ENCODE data around the gene HOXB7. TPM values are rescaled to one million over a fixed set of nuclear protein-coding genes. Genes with fewer than 3 reads are reported as not detected.

HOXB7 gene
- total RNA-seq, 2 donors from 2014 or later: not detected

DNA sequence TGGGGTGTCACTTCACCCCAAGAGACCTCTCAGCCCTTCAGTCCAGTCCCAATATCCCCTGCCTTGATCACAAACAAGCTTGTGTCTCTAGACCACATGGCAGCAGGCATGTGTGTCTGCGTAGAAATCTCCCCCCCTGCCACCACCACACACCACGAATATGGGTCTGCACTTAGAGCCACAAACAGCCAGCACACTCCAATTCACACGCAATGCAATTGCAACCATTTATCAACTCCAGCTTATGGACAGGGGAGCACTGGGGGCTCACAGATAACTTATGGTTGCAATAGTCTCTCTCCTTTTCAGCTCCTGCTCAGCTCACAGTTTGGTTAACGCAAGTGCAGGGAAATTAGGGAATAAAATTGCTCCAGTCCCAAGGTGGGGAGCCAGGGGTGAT, 12.8 kb upstream of the HOXB7 start:
- H3K9me3 ChIP-seq (ENCODE audit: control insufficient read depth, low read length): peaks cover 8% of the 10 kb centered on the region
- TF ChIP-seq CTCF (conservative IDR thresholded peaks at IDR 0.05): no peak
- H3K4me1 ChIP-seq (ENCODE audit: control insufficient read depth, insufficient read depth, low read length): peaks cover 2% of the 10 kb centered on the region
- no peaks in the 10 kb centered on the region for H3K36me3 ChIP-seq (ENCODE audit: control insufficient read depth, insufficient read depth, low read length)
- Mint-ChIP-seq H3K27me3 (ENCODE audit: insufficient read depth) (peaks cover 99% of the 10 kb centered on the region), H3K27ac (no peak overlapping the region), H3K4me1 (peaks cover 4% of the 10 kb centered on the region), H3K9me3 (no peaks in the 10 kb centered on the region), H3K4me3 (no peak overlapping the region), H3K36me3 (ENCODE audit: low read depth) (no peaks in the 10 kb centered on the region)
- peaks cover 100% of the 10 kb centered on the region for H3K27me3 ChIP-seq (ENCODE audit: control insufficient read depth, insufficient read depth, low read length, poor library complexity, severe bottlenecking)
- no peak for DNase-seq
- no peak overlapping the region for H3K4me3 ChIP-seq (ENCODE audit: low read length)
- no peak overlapping the region for H3K27ac ChIP-seq (ENCODE audit: low read depth, low read length)
- no peak overlapping the region for H3K9ac ChIP-seq (ENCODE audit: extremely low read depth, low read length, poor library complexity, severe bottlenecking)
- WGBS, 2 experiments (ENCODE audit: insufficient coverage in 1 of 2, insufficient read length in 1 of 2): 0 to 13% methylated on average over 1 to 4 of the region's 4 CpGs

DNA sequence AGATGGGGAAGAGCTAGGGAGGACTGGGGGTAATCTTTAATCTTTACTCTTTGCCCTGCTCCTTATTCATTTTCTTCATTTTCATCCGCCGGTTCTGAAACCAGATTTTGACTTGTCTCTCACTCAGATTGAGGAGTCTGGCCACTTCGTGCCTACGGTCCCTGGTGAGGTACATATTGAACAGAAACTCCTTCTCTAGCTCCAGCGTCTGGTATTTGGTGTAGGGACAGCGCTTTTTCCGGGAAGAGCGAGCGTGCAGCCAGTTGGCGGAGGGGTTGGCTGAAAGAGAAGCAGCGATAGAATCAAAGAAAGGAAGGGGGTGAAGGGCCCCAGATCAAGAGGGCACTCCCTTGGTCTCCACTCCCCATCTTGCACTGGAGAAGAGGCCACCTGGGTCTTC, 12.0 kb upstream of the HOXB7 start:
- Mint-ChIP-seq H3K27ac (no peak overlapping the region), H3K27me3 (ENCODE audit: insufficient read depth) (peaks cover 99% of the 10 kb centered on the region), H3K9me3 (no peaks in the 10 kb centered on the region), H3K4me1 (peaks cover 4% of the 10 kb centered on the region), H3K4me3 (no peak overlapping the region), H3K36me3 (ENCODE audit: low read depth) (no peaks in the 10 kb centered on the region)
- Histone ChIP-seq H3K9me3 (ENCODE audit: control insufficient read depth, low read length) (peaks cover 8% of the 10 kb centered on the region), H3K4me1 (ENCODE audit: control insufficient read depth, insufficient read depth, low read length) (peaks cover 2% of the 10 kb centered on the region), H3K27me3 (ENCODE audit: control insufficient read depth, insufficient read depth, low read length, poor library complexity, severe bottlenecking) (peaks cover 100% of the 10 kb centered on the region), H3K27ac (ENCODE audit: low read depth, low read length) (no peak overlapping the region), H3K36me3 (ENCODE audit: control insufficient read depth, insufficient read depth, low read length) (no peaks in the 10 kb centered on the region), H3K4me3 (ENCODE audit: low read length) (no peak overlapping the region), H3K9ac (ENCODE audit: extremely low read depth, low read length, poor library complexity, severe bottlenecking) (no peak overlapping the region)
- no peak for TF ChIP-seq CTCF (conservative IDR thresholded peaks at IDR 0.05)
- no peak for DNase-seq
- WGBS, 2 experiments (ENCODE audit: insufficient coverage in 1 of 2, insufficient read length in 1 of 2): 13 to 15% methylated on average over 9 to 11 of the region's 11 CpGs

- no peak overlapping the region for H3K9ac ChIP-seq (ENCODE audit: extremely low read depth, low read length, poor library complexity, severe bottlenecking)
- no peaks in the 10 kb centered on the region for H3K9me3 Mint-ChIP-seq
- WGBS, 2 experiments (ENCODE audit: insufficient coverage in 1 of 2, insufficient read length in 1 of 2): 8 to 15% methylated on average over 13 to 41 of the region's 41 CpGs
- H3K4me1 ChIP-seq (ENCODE audit: control insufficient read depth, insufficient read depth, low read length): peaks cover 2% of the 10 kb centered on the region
- H3K27ac ChIP-seq (ENCODE audit: low read depth, low read length): peak overlapping the region; percentile 6
- no peaks in the 10 kb centered on the region for H3K36me3 Mint-ChIP-seq (ENCODE audit: low read depth)
- DNase-seq: peak; percentile 66
- H3K4me3 Mint-ChIP-seq: no peak overlapping the region
- H3K27me3 ChIP-seq (ENCODE audit: control insufficient read depth, insufficient read depth, low read length, poor library complexity, severe bottlenecking): peaks cover 100% of the 10 kb centered on the region
- no peak for TF ChIP-seq CTCF (conservative IDR thresholded peaks at IDR 0.05)
- H3K9me3 ChIP-seq (ENCODE audit: control insufficient read depth, low read length): peaks cover 8% of the 10 kb centered on the region
- H3K27me3 Mint-ChIP-seq (ENCODE audit: insufficient read depth): peaks cover 99% of the 10 kb centered on the region
- peaks cover 4% of the 10 kb centered on the region for H3K4me1 Mint-ChIP-seq
- no peaks in the 10 kb centered on the region for H3K36me3 ChIP-seq (ENCODE audit: control insufficient read depth, insufficient read depth, low read length)
- no peak overlapping the region for H3K27ac Mint-ChIP-seq
- H3K4me3 ChIP-seq (ENCODE audit: low read length): no peak overlapping the region
Measured at GRCh38 chr17:48621410-48622392, 10.9 kb upstream of the HOXB7 start.
